Embryonic facial prominence (tissue), 1 donor: ENCODE data around the gene DHX29.
"Not testable (repeated sequence)": the region's sequence is repeated elsewhere in the genome, so short reads cannot be mapped to it uniquely, and the experiment has no call there.

Source experiments
- DNase-seq: peaks from one replicate; pipeline ENCODE4 v3.0.0-alpha.2; 2016; ENCODE audit errors: extremely low spot score

DHX29 gene

DNA sequence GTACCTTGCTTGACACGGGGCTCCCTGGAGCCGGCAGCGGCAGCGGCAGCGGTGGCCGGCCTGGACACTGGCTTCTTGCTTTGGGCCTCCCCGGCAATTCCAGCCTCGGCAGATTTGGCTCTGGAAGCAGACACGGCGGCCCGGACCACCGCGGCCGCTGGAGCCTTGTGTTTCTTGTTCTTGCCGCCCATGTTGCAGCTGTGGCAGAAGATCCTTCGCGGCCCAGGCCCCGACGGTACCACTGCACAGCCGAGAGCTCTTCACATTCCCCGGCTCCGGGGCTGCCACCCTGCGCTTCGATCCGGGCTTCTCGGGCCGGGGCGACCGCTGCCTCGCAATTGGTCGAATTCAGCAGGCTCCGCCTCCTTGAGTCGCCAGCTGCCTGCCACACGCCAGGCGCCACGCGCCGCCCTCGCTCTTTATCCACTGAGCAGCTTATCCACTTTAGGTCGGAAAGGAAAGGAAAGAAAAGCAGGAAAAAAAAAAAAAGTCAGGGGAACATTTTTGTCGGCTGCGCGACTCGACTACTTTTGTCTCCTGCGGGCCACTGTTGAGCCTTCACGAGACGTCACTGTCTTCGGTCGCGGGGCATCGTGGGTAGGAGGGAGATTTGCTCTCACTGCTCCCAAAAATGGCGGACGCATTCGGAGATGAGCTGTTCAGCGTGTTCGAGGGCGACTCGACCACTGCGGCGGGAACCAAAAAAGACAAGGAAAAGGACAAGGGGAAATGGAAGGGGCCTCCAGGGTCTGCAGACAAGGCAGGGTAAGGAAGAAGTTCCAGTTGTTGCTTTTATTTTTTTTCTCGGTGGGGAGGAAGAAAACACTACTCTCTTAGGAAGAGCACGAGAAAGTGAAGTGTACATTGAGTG is at the start of gene DHX29, which contains the start of gene MTREX:
Gene DHX29 (minus strand): TSS at position 312 of the 871 bp plus-strand sequence. CDS start 121 bp downstream, at position 191.
Gene MTREX (plus strand): TSS at position 607 of the 871 bp plus-strand sequence. CDS start 25 bp downstream, at position 632.
- DNase-seq = peak; percentile 85

- DNase-seq = no peak
These were observed 49.4 kb upstream of the DHX29 start for GRCh38 chr5:55356896-55357295.

DNA sequence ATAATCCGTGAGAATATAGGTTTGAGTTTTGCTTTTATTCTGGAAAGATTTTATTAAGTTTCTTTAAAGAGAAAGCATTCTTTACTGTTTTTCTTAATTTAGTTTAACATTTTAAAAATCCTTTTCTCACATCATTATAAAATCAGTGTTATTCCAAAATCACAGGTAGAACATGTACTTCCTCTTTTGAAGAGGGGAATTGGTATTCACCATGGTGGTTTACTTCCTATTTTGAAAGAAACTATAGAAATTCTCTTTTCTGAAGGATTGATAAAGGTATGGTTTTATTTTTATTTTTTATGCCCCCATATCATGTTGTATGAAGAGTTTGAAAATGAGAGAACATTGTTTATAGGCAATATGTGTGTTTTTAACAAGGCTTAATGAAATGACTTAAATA is 43.3 kb upstream of the DHX29 start:
- DNase-seq = no peak

- DNase-seq = no peak
These were observed 40.3 kb upstream of the DHX29 start for GRCh38 chr5:55347786-55348185.

GRCh38 chr5:55345327-55345726 is 37.8 kb upstream of the DHX29 start:
- no peak for DNase-seq

GRCh38 chr5:55344392-55344992 is 37.0 kb upstream of the DHX29 start:
- DNase-seq = peak; percentile 12

DNA sequence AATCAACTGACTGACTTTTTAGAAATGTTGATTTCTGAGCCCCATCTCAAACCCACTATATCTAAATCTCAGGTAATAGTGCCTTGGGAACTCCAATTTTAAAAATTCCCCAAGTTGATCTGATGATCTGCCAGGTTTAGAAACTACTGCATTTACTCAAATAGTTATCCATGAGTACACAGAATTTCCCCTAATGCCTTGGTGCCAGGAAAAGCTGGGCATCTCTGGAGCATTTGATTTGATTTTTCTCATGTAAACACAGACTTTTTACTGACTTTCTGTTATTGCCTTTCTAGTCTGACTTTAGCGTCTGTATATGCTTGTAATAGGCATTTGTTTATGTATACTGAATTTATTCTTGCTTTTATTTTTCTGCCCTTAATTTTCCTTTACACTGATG is 36.1 kb upstream of the DHX29 start:
- no peak for DNase-seq

GRCh38 chr5:55343107-55343506 is 35.6 kb upstream of the DHX29 start:
- DNase-seq = no peak

DNA sequence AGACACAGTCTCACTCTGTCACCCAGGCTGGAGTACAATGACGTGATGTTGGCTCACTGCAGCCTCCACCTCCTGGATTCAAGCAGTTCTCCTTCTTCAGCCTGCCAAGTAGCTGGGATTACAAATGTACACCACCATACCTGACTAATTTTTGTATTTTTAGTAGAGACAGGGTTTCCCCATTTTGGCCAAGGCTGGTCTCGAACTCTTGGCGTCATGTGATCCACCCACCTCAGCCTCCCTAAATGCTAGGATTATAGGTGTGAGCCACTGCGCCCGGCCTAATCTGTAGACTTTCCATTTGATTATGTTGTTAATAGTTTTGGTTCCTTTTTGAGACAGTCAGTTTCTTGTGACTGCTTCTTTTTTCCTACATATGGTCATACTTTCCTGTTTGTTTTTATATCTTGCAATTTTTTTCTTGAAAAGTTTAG is 31.3 kb upstream of the DHX29 start:
- DNase-seq = no peak

DNA sequence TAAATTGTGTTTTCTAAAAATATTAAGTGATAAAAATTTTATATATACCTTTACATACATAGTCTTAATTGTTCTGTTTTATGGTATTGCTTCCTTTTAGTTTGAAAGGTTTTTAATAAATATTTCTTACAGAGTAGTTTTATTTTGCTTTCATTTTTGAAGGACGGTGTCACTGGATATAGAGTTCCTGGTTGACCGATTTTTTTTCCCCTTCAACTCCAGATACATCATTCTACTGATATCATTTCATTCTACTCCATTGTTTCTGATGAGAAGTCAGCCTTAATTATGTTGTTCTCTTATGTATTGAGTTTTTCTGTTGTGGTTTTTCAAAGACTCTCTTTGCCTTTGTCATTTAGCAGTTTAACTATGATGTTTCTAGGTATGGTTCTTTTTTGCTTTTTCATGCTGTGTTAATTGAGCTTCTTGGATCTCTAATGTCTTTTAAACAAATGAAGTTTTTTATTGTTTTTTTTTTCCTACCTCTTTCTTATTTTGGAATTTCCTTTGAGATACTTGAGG is 30.7 kb upstream of the DHX29 start:
- no peak for DNase-seq

- DNase-seq = no peak
These were observed 26.3 kb upstream of the DHX29 start for GRCh38 chr5:55333811-55334210.

DNA sequence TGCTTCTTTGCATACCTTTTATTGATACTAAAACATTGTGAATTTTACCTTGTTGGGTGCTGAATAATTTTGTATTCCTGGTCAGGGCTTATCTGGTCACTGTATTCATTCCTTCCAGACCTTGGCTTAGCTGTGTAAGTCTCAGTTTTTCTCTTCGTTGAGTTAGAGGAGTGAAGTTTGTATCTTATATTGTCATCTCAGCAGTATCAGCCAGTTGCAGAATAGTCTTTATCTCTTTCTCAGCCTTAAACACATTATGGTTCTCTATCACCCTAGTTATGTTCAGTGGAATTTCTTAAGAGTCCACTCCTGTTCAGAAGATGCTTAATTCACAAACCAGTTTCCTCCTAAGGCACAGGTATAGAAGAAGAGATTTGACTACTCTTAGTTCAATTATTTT is 25.5 kb upstream of the DHX29 start:
- DNase-seq = no peak

GRCh38 chr5:55331321-55331720 is 23.8 kb upstream of the DHX29 start:
- DNase-seq = no peak

GRCh38 chr5:55327281-55327680 is 19.8 kb upstream of the DHX29 start:
- DNase-seq = no peak

- DNase-seq = no peak
These were observed 18.1 kb upstream of the DHX29 start for GRCh38 chr5:55325621-55326020.

DNA sequence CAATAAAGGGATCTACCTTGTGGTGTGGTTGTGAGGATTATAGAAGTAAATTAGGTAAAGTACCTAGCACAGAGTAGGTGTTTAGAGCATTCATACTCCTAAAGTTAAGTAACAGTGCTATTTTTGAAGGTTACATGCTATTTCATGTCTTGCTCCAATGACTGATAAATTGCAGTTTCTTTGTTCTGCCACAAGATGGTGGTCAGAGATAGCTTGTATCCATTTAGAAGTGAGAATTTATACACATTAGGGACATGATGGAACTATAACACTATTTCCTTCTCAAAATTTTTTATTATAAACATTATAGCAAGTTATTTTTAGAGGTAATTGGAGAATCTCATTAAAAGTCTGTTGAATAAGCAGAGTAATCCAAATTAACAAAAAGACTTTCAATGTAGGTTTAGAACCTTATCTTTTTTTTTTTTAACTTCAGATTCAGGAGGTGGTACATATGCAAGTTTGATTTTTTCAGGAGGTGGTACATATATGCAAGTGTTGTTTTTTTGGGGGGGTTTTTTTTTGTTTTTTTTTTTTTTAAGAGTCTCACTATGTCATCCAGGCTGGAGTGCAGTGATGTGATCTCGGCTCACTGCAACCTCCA is 17.4 kb upstream of the DHX29 start:
- no peak for DNase-seq

GRCh38 chr5:55324006-55324405 is 16.5 kb upstream of the DHX29 start:
- DNase-seq = no peak

DNA sequence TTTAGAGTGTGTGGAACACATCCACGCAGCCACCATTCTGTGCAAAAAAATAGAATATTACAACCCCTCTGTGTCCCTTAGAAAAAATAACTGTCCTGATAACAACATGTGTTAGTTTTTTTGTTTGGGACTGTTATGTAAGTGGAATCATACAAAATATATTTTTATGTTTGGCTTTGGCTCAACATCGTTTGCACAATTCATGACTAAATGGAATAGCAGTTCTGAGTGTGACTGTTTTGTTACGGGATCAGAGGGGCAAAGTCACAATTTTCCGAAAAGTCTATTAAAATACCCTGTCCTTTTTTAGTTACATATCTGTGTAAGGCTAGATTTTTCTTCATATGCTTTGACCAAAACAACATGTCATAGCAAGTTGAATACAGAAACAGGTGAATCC is 13.1 kb upstream of the DHX29 start:
- DNase-seq = no peak

DNA sequence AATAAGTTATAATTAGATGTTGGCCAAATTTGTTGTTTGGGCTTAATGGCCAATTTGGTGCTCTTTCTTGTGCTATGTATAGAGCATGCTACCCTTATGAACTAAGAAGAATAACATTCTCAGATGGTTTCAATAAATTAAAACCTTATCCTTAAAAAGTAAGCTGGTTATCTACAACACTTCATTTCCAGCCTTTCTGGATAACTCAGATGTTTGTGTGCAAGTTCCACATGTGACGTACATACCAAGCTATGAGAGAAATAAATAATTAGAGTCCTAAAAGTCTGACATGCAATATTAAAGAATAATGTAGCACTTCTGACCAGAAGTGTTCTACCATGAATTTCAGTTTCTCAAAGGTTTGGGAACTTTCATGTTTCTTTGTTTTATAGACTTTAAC is 12.0 kb upstream of the DHX29 start:
- DNase-seq = no peak

DNA sequence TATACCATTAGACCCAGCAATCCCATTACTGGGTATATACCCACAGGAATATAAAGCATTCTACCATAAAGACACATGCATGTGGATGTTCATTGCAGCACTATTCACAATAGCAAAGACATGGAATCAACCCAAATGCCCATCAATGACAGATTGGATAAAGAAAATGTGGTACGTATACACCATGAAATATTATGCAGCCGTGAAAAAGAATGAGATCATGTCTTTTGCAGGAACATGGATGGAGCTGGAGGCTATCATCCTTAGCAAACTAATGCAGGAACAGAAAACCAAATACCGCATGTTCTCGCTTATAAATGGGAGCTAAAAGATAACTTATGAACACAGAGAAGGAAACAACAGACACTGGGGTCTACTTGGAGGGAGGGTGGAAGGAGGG is 10.7 kb upstream of the DHX29 start:
- not testable (repeated sequence) for DNase-seq

DNA sequence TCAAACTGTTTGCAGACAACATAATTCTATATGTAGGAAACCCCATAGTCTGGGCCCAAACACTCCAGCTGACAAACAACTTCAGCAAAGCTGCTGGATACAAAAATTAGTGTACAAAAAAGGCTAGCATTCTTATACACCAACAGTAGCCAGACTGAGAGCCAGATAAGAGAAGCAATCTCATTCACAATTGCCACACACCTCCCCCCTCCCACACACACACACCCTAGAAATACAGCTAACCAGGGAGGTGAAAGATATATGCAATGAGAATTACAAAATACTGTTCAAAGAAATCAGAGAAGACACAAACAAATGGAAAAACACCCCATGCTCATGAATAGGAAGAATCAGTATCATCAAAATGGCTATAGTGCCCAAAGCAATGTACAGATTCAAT is 9.3 kb upstream of the DHX29 start:
- DNase-seq = no peak

GRCh38 chr5:55316289-55316688 is 8.8 kb upstream of the DHX29 start:
- no peak for DNase-seq
